HG03521 (cell line): ENCODE measurements around the gene LGI4.
"Not testable (repeated sequence)": the region's sequence is repeated elsewhere in the genome, so short reads cannot be mapped to it uniquely, and the experiment has no call there.

Experiments
- ATAC-seq: cut with Tn5 transposase; IDR thresholded peaks from one replicate; pipeline ENCODE4 v1.9.1; 2021; ENCODE audit warnings: mild to moderate bottlenecking, moderate library complexity; ENCODE audit not compliant: unreplicated experiment

LGI4 gene

DNA sequence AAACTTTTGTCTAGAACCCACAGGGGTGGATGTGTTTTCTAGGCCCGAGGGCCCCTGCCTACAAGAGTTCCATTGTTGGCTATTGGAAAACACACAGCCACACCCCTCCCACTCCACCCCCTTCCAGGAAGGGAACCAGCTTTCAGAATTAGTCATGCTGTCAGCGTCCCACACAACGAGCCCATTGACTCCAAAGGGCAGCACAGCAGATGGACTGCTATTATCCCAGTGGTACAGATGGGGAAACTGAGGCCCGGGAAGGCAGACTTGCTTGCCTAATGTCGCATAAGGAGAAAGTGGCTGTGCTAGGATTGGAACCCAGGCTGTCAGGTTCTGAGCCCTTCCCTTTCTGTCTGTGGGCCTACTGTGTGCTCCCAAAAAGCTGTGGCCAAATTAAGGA lies 27.3 kb downstream of the LGI4 start:
- ATAC-seq = no peak

DNA sequence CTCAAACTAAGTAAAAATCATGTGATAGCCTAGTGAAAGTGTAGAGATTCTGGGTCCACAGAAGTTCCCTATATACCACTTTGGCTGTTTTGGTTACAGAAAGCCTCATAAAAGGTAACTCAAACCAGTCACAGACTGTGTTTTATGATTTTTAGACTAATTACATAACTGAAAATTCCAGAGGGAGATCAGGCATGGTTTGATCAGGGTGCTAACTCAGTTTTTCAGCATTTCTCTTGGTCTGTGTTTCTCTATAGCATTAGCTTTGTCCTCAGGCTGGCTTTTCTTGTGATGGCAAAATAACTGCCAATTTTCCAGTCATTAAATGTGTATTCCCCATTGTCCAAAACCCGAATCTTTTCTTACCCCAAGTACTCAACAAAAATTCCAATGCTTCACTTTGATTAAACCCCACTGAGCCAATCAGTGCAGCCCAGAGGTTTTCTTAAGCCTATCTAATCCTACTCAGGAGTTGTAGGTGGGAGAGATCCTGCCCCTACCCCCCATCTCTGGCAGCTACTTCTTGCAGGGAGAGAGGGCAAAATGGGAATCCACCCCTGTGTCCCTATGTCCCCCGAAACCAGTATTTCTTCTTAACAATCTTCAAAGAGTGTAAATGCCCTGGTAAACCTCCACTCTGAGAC lies 27.8 kb downstream of the LGI4 start:
- ATAC-seq = no peak

DNA sequence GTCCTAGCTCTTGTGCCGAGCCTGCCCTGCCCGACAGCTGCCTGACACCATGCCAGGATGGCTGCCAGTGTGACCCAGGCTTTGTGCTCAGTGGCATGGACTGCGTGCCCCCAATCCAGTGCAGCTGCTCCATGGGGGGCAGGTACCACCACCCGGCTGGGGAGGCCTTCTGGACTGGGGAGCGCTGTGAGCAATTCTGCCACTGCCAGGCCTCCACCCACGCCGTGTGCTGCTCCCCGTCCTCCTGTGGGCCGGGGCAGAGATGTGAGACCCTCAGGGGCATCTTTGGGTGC lies 28.6 kb downstream of the LGI4 start:
- no peak for ATAC-seq

DNA sequence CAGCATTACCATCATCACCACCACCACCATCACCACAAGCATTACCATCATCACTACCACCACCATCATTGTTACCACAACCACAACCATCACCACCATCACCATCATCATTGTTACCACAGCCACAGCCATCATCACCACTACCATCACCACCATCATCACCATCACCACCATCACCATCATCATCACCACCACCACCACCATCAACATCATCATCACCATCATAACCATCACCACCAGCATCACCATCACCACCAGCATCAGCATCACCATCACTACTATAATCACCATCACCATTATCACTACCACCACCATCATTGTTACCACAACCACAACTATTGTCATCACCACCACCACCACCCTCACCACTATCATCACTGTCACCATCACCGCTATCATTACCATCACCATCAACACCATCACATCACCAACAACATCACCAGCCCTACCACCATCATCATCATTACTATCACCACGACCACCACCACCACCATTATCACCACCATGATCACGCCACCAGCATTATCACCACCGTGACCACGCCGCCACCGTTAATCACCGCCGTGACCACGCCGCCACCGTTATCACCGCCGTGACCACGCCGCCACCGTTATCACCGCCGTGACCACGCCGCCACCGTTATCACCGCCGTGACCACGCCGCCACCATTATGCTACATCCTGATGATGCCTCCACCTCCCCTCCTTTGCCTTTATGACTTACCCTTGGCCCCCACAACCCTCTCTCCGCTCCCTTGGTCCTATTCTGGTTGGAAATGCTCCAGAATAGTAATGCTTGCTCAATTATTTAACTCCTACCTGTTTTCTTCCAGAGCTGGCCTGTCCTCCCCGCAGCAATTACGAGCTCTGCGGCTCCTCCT lies 29.2 kb downstream of the LGI4 start:
- no peak for ATAC-seq

DNA sequence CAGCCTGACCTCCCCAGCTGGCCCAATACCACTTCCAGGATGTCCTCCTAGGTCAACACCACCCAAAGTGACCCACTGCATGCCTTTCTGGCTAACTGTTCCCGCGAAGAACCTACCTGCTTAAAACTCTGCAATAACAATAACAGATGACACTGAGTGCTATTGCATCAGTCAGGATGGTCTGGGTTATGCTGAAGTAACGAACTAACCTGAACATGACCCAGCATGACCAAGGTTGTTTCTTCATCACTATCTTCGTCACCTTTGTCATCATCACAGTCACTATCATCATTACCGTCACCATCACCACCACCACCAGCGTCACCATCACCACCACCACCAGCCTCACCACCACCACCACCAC lies 29.8 kb downstream of the LGI4 start:
- no peak for ATAC-seq

DNA sequence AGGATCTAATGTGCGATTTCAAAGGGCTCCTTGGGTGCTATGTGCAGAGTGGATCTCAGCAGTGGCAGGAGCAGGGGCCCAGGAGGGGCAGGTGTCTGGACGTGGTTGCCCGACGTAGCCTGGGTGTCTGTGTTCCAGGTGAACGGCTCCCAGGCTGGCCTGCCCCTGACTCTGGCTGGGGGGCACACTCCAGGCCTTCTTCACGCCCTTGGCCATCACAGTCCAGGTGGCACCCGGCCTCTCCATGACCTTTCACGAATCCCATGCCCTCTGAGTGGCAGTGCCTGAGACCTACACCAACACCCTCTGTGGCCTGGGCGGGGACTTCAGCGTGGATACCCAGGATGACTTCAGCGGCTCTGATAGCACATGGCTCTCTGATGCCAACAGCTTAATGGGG lies 30.5 kb downstream of the LGI4 start:
- no peak for ATAC-seq

DNA sequence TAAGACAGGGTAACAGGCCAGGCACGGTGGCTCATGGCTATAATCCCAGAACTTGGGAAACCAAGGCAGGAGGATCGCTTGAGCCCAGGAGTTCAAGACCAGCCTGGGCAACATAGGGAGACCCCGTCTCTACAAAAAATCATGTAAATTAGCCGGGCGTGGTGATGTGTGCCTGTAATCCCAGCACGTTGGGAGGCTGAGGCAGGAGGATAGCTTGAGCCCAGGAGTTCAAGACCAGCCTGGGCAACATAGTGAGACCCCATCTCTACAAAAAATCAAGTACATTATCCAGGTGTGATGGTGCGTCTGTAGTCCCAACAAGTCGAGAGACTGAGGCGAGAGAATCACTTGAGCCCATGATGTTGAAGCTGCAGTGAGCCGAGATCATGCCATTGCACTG lies 31.2 kb downstream of the LGI4 start:
- ATAC-seq = not testable (repeated sequence)

DNA sequence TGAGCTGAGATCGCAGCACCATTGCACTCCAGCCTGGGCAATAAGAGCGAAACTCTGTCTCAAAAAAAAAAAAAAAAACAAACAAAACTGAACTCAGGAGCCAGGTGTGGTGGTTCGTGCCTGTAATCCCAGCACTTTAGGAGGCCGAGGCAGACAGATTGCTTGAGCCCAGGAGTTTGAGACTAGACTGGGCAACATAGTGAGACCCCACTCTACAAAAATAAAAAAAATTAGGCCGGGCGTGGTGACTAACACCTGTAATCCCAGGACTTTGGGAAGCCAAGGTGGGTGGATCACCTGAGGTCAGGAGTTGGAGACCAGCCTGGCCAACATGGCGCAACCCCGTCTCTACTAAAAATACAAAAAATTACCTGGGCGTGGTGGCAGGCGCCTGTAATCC lies 32.9 kb downstream of the LGI4 start:
- ATAC-seq = not testable (repeated sequence)

DNA sequence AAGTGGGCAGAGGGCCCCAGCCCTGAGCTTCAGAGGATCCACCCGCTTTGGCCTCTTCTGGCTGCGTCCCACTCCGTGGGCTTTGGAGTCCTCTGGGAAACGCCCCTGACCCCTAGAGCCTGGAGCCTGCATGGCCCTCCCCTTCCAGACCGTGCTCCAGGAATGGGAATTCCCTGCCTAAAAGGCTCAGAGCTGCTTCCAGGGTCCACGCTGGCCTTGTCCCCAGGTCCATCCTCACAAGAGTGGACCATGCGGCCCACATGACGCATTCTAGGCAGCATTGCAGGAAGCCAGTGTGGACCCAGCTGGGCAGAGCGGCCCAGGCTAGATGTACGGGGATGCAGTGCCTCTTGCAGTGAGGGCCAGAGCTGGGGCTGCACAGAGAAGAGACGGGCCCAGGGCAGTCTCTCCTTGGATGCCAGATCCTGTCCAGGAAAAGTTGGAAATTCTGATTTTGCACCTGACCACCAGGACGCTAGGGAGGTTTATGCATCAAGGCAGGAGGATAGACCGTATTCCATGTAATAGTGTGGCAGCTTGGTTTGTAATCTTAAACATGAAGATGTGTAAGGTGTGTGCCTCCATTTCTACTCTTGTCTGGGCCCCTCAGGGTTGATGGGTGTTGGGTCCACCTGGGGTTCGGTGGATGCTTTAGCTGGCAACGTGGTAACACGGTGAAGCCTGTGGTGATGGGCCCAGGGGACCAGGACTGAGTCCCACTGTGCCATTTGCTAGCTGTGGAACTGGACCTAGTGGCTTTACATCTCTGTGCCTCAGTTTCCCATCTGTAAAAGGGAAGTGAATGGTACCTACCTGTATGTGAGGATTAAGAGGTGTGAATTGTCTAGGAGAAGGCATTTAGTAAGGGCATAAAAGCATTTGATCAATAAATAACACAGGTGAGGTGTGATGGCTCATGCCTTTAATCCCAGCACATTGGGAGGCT lies 34.0 kb downstream of the LGI4 start:
- ATAC-seq = no peak

DNA sequence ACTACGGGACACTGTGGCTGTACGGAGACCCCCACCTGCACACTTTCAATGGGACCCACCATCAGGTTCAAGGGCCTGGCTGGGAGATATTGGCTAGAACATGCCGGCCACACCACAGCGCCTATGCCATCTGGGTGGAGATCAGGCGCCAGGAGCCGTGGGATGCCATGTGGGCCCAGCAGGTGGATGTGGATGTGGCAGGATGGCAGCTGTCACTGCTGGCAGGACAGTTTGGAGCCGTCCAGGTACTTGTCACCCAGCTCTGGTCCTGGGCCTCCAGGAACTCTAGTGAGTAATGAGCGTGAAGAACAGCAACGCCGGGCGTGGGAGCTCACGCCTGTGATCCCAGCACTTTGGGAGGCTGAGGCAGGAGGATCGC lies 35.0 kb downstream of the LGI4 start:
- no peak for ATAC-seq

DNA sequence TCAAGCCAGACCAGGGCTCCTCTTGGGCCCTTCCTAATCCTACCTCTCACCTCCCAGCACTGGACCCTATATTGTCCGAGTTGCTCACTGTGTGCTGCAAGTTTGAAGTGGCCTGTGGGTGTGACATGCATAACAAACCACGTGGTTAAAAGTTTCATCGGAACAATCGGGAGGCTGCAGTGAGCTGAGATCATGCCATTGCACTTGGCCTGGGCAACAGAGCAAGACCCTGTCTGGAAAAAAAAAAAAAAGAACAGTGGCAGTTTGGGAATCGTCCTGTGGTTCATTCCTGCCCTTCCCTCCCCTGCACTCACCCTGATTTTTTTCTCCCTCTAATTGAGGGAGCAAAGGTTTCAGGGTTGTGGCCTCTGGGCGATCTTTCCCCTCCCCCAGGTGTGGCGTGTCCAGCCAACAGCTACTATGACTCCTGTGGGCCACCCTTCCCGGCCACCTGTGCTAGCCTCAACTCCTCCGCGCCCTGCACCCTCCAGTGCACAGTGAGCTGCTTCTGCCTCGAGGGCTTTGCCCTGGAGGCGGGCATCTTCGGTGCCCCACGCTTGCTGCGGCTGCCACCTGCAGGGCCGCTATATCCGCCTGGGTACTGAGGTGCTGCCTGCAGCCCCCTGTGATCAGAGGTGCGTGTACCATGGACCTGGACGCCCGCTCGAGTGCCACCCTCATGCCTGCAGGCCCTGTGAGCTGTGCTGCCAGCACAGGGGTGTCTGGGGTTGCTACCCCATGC lies 35.5 kb downstream of the LGI4 start:
- ATAC-seq = no peak

DNA sequence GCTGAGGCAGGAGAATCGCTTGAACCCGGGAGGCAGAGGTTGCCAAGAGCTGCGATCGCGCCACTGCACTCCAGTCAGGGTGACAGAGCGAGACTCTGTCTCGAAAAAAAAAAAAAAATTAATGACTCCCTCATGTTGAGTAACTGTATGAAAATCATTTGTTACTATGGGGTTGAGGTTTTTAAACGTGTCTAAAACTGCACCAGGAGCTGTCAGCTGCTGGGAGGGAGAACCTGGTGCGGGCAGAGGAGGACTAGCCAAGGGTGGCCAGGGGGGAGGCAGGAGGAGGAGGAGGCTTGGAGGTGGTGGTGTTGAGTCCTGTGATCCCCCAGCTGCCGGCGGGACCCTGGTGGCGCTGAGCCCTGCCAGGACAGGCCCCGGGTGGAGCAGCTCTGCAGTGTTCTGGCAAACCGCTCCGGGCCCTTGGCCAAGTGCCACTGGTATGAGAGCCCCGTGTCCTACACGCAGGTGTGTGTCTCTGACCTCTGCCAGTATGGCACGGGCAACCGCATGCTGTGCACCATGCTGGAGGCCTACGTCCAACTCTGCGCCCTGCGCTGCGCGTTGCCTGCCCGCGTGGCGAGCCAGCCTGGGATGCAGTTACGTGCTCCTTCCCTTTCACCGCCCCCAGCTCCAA lies 36.3 kb downstream of the LGI4 start:
- no peak for ATAC-seq

DNA sequence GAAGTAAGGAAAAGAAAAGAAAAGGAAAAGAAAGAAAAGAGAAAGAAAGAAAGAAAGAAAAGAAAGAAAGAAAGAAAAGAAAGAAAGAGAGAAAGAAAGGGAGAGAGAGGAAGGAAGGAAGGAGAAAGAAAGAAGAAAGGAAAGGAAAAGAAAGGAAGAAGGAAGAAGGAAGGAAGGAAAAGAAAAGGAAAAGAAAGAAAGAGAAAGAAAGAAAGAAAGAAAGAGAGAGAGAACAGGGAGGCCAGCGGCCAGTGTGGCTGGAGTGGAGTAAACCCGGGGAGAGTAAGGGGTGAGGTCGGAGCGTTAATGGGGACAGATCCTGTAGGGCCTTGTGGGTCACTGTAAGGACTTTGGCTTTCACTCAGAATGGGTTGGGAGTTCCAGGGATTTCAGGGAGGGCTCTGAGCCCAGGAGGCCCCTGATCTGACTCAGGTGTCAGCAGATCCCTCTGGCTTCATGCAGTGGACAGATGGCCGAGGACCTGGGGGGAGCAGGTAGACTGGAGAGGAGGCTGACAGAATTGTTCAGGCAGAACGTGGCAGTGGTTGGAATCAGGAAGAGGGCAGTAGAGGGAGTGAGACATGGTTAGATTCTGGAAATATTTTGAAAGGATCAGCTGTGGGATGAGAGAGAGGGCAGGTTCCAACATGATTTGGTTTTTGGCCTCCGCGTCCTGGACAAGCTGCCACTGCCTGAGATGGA lies 39.0 kb downstream of the LGI4 start:
- ATAC-seq = no peak

DNA sequence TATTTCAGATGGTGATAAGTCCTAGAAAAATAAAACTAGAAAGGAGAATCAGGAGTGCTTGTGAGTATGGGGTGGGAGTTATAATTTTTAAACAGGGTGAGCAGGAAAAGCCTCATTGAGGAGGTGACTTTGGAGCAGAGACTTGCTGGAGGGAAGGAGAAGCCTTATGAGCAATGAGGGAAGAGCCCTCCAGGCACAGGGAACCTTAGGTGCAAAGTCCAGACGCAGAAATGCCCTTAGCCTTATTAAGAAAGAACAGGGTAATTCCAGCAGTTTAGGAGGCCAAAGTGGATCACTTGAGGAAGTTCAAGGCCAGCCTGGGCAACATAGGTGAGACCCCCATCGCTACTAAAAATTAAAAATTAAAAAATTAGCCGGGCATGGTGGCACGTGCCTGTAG lies 40.2 kb downstream of the LGI4 start:
- no peak for ATAC-seq

DNA sequence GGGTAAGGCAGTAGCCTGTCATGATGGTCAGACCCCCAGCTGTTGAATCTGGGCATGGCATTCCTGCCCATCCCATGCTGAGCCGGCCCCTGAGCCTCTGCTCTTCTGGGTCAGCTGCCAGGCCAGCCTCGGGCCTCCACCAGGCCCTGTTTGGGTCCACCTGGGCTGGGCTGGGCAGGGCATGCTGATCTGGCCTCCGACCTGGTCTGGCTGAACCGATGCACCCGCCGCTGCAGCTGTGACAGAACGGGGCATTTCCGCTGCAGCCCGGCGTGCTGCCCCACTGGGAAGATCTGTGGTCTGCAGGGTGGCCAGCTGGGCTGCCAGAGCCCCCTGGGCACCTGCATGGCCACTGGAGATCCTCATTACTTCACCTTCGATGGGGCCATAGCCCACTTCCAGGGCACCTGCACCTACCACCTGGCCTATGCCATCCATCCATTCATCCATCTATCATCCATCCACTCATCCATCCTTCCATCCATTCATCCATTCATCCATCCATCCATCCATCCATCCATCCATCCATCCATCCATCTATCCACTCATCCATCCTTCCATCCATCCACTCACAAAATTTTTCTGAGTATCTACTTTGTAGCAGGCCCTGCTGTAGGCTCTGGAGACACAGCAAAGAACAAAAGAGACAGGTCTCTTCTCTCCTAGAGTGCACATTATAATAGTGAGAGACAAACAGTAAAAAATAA lies 40.8 kb downstream of the LGI4 start:
- ATAC-seq = no peak

DNA sequence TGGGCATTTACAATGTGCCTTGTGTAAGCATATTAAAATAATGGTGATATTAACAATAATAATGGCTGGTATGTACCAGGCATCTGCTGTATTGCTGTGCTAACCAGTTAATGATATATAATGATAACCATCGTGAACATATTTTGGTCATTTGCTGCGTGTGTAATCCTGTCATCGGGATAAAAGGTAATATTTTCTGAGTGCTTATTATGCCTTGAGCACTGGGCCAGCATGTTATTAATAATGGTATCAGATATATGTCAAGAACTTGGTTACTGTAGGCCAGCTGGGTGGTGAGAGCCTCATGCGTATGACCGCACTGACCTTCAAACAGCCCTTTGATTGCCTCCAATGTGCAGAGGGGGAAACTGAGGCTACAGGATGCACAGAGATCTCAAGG lies 41.4 kb downstream of the LGI4 start:
- no peak for ATAC-seq

DNA sequence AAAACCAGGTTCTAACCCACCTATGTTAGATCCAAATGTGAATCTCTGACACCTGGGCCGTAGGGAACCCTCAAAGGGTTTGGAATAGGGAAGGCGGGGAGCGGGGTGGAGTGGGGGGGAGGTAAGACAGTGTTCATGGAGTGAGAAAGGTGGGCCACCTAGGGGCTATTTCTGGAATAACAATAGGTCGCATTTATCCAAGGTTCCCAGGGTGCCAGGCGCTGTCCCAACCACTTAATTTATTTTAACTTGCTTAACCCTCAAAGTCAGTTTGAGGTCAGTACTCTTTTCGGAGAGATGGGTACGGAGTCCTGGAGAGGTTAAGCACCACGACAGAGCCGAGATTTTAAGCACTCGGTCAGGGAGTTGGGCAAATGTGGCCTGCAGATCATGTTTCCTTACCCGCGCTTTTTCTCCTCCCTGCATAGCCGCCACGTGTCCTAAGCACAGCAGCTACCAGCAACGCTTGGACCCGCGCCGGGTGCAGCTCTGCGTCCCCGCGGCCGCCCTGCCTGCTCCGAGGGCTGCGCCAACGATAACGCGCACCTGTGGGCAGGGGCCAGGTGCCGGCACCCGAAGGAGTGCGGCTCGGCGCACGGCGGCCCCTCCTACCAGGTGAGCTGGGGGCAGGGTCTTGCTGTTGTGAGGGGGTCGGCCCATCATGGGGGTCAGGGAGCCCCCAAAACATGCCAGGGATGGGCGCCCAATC lies 44.2 kb downstream of the LGI4 start:
- no peak for ATAC-seq

DNA sequence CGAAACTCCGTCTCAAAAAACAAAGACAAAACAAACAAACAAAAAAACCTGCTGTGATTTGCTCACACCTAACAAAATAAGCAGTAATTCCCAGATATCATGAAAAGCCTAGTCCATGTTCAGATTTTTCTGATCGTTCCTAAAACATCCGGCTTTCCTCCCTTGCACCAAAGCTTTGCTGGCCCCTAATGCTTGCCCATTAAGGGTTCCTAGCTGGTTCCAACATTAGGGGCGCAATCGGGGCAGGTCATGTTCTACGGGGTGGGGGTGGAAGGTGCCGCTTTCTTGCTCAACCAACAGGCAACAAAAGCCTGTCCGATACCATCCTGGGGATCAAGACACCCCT lies 44.7 kb downstream of the LGI4 start:
- no peak for ATAC-seq

DNA sequence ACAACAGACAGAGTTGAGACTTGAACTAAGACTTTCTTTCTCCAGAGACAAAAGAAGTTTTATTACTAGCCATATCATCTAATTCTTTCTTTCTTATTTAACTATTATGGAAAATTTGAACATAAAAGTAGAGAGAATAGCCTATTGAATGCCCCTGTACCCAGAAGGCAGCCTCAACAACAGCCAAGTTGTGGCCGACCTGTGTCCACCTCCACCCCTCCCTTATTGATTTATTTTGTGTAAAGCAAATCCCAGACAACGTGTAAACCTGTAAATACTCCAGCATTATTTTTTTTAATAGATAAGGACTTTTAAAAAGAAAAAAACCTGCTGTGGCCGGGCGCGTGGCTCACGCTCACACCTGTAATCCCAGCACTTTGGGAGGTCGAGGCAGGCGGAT lies 45.3 kb downstream of the LGI4 start:
- no peak for ATAC-seq
